ENCODE measurements around the gene FAM168A.

Gene FAM168A, protein sequence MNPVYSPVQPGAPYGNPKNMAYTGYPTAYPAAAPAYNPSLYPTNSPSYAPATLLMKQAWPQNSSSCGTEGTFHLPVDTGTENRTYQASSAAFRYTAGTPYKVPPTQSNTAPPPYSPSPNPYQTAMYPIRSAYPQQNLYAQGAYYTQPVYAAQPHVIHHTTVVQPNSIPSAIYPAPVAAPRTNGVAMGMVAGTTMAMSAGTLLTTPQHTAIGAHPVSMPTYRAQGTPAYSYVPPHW

GRCh38 chr11:73597956-73598718 lies at the start of gene FAM168A:
FAM168A (minus strand) TSS chr11:73598112; CDS start chr11:73468474, 129,638 bp downstream.
- DNase-seq, result peak; percentile 92

- DNase-seq, result peak; percentile 97
These were observed 49.7 kb upstream of the FAM168A start for GRCh38 chr11:73647459-73648100.

GRCh38 chr11:73645972-73646631 lies 48.2 kb upstream of the FAM168A start, which contains the start of gene PLEKHB1:
PLEKHB1 (plus strand) TSS chr11:73646581; CDS start chr11:73646609, 28 bp downstream.
- DNase-seq, result no peak

GRCh38 chr11:73645121-73645969 lies 47.4 kb upstream of the FAM168A start:
- DNase-seq, result no peak

- DNase-seq, result no peak
These were observed 43.8 kb upstream of the FAM168A start for GRCh38 chr11:73641668-73642067.

DNA sequence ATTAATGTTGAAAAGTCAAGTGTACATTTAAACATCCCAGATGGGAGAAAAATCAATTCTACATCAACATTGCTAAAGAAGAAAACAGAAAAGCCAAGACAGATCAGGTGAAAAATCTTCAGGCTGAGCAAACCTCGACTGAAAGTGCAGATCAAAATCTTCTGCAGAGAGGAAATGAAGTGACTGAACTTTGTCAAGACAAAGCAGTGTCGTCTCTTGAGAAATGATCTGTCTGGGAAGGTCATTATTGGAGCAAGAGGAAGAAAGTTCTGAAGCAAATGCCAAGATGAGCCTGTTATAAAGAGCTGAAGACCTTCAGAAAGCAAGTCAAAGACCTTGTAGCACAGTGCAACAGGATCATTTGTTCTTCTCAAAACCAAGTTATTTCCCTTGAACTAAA lies 42.7 kb upstream of the FAM168A start:
- DNase-seq, result no peak

- no peak for DNase-seq
These were observed 39.1 kb upstream of the FAM168A start for GRCh38 chr11:73637012-73637411.

DNA sequence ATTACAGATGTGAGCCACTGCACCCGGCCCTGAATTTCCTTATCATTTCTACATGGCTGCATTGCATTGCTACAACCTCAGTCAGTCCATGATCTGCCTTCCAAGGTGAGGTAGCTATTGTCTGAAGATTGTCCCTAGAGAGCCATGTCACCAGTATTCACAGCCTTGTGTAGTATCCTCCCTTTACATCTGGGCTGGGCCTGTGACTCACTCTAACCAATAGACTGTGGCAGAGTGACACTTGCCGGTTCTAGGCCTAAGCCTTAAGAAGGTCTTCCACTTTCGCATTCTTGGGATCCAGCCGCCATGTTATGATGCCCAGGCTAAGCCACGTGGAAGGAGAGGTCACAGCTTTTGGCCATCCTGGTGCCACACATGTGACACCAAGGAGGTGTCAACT lies 38.3 kb upstream of the FAM168A start:
- no peak for DNase-seq

- DNase-seq, result no peak
These were observed 37.8 kb upstream of the FAM168A start for GRCh38 chr11:73635721-73636120.

- DNase-seq, result no peak
These were observed 36.1 kb upstream of the FAM168A start for GRCh38 chr11:73633999-73634398.

DNA sequence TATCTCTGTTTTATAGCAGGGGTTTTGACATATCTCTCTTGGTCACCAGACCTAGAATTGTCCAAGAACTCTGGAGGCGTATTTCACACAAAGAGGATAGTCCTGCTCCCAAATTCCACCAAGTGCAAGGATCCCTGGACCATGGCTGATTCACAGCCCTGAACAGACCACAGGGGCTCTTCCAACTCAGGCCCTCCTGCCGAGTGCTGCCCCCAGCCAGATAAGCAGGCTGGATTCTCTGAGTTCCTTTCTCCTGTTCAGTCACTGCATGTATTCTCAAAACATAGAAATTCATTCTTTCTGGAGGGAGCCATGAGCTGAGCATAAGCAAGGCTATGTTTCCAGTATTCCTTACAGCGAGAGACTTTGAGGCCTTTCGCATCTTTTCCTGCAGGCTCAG lies 35.1 kb upstream of the FAM168A start:
- DNase-seq, result no peak

DNA sequence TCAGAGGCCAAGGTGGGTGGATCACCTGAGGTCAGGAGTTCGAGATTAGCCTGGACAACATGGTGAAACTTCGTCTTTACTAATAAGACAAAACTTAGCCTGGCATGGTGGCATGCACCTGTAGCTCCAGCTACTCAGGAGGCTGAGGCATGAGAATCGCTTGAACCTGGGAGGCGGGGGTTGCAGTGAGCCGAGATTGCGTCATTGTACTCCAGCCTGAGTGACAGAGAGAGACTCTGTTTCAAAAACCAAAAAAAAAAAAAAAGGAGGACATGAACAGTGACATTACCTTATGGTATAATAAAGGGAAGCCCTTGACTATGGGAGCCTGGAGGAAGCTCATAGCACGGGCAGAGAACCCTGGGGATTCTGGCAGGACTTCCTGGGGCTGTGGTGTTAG lies 32.0 kb upstream of the FAM168A start:
- no peak for DNase-seq

DNA sequence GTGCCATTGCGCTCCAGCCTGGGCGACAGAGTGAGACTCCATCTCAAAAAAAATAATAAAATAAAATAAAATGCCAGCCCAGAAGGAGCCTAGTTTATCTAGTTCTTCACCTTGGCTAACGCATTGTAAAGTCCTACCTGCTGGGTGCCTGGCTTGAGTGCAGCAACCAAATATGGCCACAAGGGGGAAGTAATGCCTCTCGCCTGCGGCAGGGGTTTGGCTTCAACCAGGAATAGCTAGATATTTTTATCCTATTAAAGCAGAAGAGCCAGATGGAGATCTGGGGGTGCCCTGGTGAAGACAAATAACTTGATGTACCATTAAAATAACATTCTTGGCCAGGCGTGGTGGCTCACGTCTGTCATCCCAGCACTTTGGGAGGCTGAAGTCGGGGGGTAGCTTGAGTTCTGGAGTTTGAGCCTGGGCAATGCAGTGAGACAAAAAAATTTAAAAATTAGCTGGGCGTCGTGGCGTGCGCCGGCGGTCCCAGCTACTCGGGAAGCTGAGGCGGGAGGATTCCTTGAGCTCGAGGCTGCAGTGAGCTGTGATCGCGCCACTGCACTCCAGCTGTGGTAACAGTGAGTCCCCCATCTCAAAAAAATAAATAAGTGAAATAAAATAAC lies 27.9 kb upstream of the FAM168A start:
- peak; percentile 73 for DNase-seq

- no peak for DNase-seq
These were observed 25.8 kb upstream of the FAM168A start for GRCh38 chr11:73623686-73624085.

DNA sequence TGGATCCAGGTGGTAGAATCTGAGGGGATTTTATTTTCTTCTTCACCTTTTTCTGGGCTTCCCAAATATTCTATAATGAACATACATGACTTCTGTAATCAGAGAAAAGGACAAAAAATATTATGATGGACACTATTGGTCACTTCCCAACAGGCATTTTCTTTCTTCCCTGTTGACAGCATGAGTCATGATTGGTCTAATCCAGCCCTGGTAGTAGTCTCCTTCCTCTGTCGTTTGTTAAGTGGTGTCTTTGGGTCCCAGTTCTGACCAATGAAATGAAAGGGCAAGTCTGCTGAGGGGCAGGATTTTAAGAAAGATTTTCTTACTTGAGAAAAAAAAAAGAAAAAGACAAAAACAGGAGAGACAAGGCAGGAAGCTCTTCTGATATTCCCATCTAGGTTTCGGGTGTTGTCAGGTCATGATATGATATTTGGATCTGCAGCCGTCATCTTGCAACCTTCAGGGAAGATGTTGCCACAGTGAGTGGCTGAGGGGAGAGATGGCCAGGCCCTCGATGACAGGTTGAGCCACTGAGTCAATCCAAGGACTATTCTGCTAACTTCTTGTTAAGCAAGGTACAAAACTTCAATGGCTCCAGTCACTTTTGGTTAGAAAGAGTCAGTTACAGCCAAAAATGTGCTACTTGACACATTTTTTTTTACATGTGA lies 25.1 kb upstream of the FAM168A start:
- no peak for DNase-seq

DNA sequence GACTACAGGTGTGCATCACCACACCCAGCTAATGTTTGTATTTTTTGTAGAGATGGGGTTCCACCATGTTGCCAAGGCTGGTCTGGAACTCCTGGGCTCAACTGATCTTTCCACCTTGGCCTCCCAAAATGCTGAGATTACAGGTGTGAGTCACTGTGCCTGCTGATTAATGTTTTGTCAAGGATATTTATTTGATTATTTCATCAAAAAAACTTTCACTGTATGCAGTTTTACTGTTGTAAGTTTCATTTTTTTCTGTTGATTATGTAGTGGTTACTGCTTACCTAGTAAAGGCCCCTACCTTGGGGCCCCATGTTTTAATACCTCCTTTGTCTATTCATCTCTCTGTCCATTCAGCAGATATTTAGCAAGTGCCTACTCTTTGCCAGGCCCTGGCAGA lies 16.7 kb upstream of the FAM168A start:
- DNase-seq, result no peak

- no peak for DNase-seq
These were observed 14.8 kb upstream of the FAM168A start for GRCh38 chr11:73612601-73613140.

DNA sequence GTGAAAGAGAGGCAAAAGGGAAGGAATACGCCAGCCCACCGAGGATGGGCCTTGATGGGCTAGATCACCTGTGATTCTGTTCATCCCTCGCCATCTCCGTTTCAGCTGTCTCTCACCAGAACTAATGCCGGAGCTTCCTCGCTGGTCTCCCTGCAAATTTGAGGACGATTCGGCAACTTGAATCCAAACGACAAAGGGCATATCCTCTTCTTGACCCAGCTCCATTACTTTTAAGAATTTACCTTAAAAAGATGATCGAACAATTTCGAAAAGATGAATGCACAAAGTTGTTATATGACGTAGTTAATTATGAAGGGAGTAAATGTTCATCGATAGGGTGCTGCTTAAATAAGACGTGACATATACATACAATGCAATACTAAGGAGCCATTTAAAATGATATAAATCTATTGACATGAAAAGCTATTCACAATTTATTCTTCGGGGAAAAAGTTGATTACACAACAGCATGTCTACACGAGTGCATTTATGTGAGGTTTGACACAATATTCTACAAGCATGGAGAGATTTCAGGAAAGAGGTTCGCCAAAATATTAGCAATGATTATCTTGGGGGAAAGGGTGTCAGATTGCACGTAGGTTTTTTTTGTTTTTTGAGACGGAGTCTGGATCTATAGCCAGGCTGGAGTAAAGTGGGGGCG lies 937 bp upstream of the FAM168A start:
- peak; percentile 79 for DNase-seq

DNA sequence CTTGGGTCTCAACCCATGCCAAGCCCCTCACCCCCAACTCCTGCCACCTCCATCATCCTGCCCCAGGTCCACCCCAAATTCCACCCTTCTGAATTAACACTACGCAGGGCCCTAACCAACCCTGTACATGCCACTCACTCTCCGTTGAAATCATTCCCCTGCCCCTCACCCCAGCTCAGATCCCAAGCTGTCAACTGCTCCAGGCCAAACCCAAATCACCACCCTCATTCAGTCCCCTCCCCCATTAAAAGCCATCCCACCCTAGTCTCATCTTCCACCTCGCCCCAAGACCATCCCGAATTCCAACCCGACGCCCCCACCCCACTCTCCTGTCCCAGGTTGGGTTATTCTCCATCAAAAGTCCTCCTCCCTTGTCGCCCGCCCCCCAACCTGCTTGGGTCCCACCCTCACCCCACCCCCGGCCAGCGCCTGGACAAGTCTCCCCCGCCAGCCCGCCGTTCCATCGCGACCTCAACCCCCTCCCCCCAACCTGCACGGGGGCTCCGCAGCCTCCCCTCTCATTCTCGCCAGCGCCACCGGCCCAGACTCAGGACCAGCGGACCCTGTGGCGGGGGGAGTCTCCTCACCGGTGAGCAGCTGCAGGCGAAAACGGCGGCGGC lies 466 bp downstream of the FAM168A start:
- no peak for DNase-seq

DNA sequence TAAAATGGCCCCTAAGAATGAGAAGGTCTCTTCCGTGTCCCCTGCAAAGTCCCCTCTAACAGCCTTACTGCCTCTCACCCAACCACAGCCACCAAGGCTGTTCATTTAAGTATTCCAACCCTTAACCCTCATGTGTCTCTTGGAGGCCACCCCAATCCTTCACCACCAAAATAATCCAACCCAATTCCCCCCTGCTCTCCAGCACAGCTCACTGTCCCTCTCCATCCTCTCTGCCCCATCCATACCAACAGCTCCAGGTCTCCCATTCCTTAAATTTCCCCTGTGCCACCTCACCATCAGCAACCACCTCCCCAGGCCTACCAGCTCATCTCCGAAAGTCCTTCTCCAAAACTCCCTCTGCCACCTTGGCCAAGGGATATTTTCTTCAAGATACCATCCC lies 1.4 kb downstream of the FAM168A start:
- DNase-seq, result no peak
